ENCODE data around the gene USP54. TPM values are rescaled to one million over a fixed set of nuclear protein-coding genes. Genes with fewer than 3 reads are reported as not detected.

The USP54 gene, protein sequence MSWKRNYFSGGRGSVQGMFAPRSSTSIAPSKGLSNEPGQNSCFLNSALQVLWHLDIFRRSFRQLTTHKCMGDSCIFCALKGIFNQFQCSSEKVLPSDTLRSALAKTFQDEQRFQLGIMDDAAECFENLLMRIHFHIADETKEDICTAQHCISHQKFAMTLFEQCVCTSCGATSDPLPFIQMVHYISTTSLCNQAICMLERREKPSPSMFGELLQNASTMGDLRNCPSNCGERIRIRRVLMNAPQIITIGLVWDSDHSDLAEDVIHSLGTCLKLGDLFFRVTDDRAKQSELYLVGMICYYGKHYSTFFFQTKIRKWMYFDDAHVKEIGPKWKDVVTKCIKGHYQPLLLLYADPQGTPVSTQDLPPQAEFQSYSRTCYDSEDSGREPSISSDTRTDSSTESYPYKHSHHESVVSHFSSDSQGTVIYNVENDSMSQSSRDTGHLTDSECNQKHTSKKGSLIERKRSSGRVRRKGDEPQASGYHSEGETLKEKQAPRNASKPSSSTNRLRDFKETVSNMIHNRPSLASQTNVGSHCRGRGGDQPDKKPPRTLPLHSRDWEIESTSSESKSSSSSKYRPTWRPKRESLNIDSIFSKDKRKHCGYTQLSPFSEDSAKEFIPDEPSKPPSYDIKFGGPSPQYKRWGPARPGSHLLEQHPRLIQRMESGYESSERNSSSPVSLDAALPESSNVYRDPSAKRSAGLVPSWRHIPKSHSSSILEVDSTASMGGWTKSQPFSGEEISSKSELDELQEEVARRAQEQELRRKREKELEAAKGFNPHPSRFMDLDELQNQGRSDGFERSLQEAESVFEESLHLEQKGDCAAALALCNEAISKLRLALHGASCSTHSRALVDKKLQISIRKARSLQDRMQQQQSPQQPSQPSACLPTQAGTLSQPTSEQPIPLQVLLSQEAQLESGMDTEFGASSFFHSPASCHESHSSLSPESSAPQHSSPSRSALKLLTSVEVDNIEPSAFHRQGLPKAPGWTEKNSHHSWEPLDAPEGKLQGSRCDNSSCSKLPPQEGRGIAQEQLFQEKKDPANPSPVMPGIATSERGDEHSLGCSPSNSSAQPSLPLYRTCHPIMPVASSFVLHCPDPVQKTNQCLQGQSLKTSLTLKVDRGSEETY (N-terminal part only)
- polyA plus RNA-seq (2013, experiment 1 of 2) = 27.0 TPM
- polyA plus RNA-seq (2013, experiment 2 of 2) = 28.4 TPM

DNA sequence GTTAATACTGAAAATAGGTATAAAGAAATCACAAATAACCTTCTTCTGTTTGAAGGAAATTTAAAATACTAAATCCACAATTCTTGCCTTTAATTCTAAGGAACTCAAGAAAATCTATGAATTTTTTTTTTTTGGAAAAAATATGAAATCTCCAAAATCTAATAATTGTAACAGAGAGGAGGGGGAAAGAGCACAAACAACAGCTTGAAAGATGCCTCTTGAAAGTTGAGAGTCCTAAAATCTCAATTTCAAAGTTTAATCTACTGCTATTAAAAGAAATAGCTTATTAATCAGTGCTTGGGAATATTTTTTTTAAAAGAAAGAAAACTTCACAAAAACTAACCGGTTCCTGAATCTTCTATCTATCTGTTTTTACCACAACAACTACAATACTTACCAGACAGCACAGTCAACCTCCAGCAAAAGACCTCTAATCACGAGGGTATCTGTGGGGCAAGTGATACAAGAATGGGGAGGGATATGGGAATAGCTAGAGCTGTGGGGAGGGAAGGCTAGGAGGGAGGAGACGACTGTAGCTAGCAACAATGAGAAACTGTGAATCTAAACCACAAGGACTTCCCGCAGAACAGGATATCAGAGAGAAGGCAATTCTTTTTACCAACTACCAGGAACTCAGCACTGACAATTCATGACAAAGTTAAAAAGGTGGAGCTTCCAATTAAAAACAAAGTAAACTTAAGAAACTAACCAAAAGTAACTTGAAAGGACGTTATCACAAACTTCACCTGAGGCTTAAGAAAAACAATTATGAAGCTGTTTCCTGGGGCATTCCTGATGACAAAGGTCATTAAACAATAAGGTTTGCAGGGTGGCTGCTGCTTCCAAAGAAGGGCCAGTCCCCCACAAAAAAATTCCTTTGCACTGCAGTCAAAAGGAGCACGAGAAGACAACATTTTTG lies at the start of gene USP54:
Gene USP54, minus strand, starts transcription at position 462 of the 919 bp plus-strand sequence. CDS start 15,684 bp downstream, outside the sequence.
- no peaks in the 10 kb centered on the region for H3K9me3 ChIP-seq (ENCODE audit: insufficient read depth, low read depth, low read length)
- WGBS = 7% methylated on average over 5 of the region's 6 CpGs
- peak within 1 kb of the TSS; percentile 77 for H3K9ac ChIP-seq (ENCODE audit: low read depth, low read length)
- H3K27me3 ChIP-seq (ENCODE audit: insufficient read depth, low read length) = no peaks in the 10 kb centered on the region
- peak within 1 kb of the TSS; percentile 98 for H3K27ac ChIP-seq (ENCODE audit: low read depth, low read length)
- peaks cover 37% of the 10 kb centered on the region for H3K4me1 ChIP-seq (ENCODE audit: insufficient read depth, low read length)
- H3K36me3 ChIP-seq (ENCODE audit: insufficient read depth, low read length) = no peaks in the 10 kb centered on the region
- H3K4me3 ChIP-seq (ENCODE audit: low read length) = peak within 1 kb of the TSS; percentile 44

DNA sequence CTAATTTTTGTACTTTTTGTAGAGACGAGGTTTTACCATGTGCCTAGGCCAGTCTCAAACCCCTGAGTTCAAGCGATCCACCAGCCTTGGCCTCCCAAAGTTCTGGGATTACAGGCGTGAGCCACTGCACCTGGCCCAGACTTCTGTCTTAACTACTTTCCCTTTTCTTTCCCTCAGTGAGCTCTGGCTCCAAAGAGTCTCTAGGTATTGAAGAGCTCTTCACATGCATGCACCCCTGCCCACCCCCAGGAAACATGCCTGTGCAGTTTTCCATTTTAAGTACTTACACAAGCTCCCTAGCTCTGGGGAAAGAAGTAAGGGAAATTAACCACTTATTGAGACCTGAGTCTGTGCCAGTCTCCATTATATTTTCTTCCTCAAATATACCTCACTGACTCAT lies 48.1 kb upstream of the USP54 start:
- H3K4me1 ChIP-seq (ENCODE audit: insufficient read depth, low read length) = no peaks in the 10 kb centered on the region
- no peak overlapping the region for H3K27ac ChIP-seq (ENCODE audit: low read depth, low read length)
- WGBS = 91% methylated on average over 3 of the region's 3 CpGs
- no peaks in the 10 kb centered on the region for H3K27me3 ChIP-seq (ENCODE audit: insufficient read depth, low read length)
- no peaks in the 10 kb centered on the region for H3K9me3 ChIP-seq (ENCODE audit: insufficient read depth, low read depth, low read length)
- no peak overlapping the region for H3K9ac ChIP-seq (ENCODE audit: low read depth, low read length)
- no peaks in the 10 kb centered on the region for H3K36me3 ChIP-seq (ENCODE audit: insufficient read depth, low read length)
- no peak overlapping the region for H3K4me3 ChIP-seq (ENCODE audit: low read length)

DNA sequence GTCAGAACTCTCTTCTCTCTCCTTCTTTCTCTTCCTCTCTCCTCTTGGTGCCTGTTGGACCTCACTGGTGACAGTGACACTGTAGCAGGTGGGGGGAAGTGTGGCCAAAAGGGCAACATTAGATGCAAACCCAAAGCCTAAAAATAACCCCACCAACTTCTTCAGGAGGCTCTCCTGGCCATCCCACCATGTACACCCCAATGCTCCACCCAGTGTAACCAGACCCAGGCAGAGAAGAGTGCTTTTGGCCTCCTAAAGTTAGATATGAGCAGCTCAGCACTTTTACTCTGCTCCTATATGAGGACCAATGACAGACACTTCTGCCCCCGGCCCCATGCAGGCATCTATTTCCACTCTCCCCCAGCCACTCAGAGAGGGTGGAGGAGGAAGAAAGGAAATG lies 44.6 kb upstream of the USP54 start:
- Histone ChIP-seq H3K4me3 (ENCODE audit: low read length) (no peak overlapping the region), H3K27me3 (ENCODE audit: insufficient read depth, low read length) (no peaks in the 10 kb centered on the region), H3K4me1 (ENCODE audit: insufficient read depth, low read length) (no peaks in the 10 kb centered on the region), H3K9ac (ENCODE audit: low read depth, low read length) (no peak overlapping the region), H3K36me3 (ENCODE audit: insufficient read depth, low read length) (no peaks in the 10 kb centered on the region), H3K9me3 (ENCODE audit: insufficient read depth, low read depth, low read length) (no peaks in the 10 kb centered on the region), H3K27ac (ENCODE audit: low read depth, low read length) (no peak overlapping the region)
- no CpG with 5 or more reads among the region's 1 CpG for WGBS

DNA sequence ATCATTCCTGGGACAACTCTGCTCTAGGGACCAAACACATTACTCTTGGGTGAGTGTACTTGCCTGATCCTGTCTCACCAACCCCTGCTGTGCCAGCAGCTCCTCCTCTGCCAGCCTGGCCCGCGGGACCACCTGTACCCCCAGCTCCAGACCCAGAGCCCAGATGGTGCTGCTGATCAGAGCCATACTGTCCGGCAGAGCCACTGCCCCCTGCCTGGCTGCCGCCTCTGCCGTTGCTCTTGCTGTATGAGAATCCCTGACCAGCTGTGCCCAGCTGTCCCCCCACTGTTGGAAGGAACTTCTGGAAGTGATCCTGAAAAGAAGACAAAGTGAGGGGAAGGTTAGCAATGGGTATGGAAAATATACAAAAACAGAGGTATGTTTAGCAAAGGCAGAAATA lies 43.3 kb upstream of the USP54 start:
- WGBS = 77% methylated on average over 5 of the region's 5 CpGs

DNA sequence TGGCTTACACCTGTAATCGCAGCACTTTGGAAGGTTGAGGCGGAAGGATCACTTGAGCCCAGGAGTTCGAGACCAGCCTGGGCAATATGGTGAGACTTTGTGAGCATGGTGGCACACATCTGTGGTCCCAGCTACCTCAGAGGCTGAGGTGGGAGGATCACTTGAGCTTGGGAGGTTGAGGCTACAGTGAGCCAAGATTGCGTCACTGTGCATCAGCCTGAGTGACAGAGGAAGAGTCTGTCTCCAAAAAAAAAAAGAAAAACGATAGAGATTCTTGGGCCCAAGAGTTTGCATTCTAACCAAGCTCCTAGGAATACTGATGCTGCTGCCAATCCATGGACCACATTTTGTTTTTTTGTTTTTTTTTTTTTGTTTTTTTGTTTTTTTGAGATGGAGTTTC lies 38.0 kb upstream of the USP54 start:
- no peak overlapping the region for H3K9ac ChIP-seq (ENCODE audit: low read depth, low read length)
- no peak overlapping the region for H3K27ac ChIP-seq (ENCODE audit: low read depth, low read length)
- 95% methylated on average over 5 of the region's 5 CpGs for WGBS
- no peaks in the 10 kb centered on the region for H3K9me3 ChIP-seq (ENCODE audit: insufficient read depth, low read depth, low read length)
- no peaks in the 10 kb centered on the region for H3K36me3 ChIP-seq (ENCODE audit: insufficient read depth, low read length)
- H3K27me3 ChIP-seq (ENCODE audit: insufficient read depth, low read length) = no peaks in the 10 kb centered on the region
- no peak overlapping the region for H3K4me3 ChIP-seq (ENCODE audit: low read length)
- H3K4me1 ChIP-seq (ENCODE audit: insufficient read depth, low read length) = peaks cover 6% of the 10 kb centered on the region; the same call in 1 of the 2 replicates

More for the DNA sequence above, 43.3 kb upstream of the USP54 start:
- Histone ChIP-seq H3K4me1 (ENCODE audit: insufficient read depth, low read length) (no peaks in the 10 kb centered on the region), H3K27me3 (ENCODE audit: insufficient read depth, low read length) (no peaks in the 10 kb centered on the region), H3K27ac (ENCODE audit: low read depth, low read length) (no peak overlapping the region), H3K9me3 (ENCODE audit: insufficient read depth, low read depth, low read length) (no peaks in the 10 kb centered on the region), H3K36me3 (ENCODE audit: insufficient read depth, low read length) (no peaks in the 10 kb centered on the region), H3K9ac (ENCODE audit: low read depth, low read length) (no peak overlapping the region), H3K4me3 (ENCODE audit: low read length) (no peak overlapping the region)

DNA sequence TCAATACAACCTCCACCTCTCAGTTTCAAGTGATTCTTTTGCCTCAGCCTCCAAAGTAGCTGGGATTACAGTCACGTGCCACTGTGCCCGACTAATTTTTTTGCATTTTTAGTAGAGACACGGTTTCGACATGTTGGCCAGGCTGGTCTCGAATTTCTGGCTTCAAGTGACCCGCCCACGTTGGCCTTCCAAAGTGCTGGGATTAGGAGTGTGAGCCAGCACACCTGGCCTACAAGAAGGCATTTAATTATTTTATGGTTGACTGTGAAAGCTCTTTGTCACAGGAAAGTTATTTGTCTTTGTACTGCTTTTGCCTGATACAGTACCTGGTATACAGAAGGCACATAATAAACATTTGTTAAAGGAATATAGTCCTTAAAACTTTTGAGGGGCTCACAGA lies 37.3 kb upstream of the USP54 start:
- 81% methylated on average over 7 of the region's 7 CpGs for WGBS
- Histone ChIP-seq H3K27ac (ENCODE audit: low read depth, low read length) (no peak overlapping the region), H3K36me3 (ENCODE audit: insufficient read depth, low read length) (no peaks in the 10 kb centered on the region), H3K27me3 (ENCODE audit: insufficient read depth, low read length) (no peaks in the 10 kb centered on the region), H3K9ac (ENCODE audit: low read depth, low read length) (no peak overlapping the region), H3K4me1 (ENCODE audit: insufficient read depth, low read length) (peaks cover 6% of the 10 kb centered on the region; the same call in 1 of the 2 replicates), H3K9me3 (ENCODE audit: insufficient read depth, low read depth, low read length) (no peaks in the 10 kb centered on the region), H3K4me3 (ENCODE audit: low read length) (no peak overlapping the region)

DNA sequence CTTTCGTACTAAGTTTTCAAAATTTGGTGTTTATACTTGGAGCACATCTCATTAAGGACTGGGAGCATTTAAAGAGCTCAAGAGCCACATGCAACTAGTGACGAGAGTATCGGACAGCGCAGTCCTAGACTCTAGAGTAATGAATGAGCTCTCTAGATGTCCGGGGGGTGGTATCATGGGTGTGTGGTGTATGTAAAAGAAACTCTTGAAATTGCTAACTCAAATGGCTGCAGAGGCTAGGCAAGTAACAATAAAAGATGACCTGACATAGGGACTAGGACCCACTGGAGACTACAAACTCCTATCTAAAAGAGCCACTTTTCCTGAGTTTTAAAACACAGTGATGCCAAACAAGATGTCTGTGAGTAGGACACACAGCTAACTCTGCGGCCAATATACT lies 36.2 kb upstream of the USP54 start:
- peak overlapping the region; percentile 85; the same call in 1 of the 2 replicates for H3K4me3 ChIP-seq (ENCODE audit: low read length)
- H3K9ac ChIP-seq (ENCODE audit: low read depth, low read length) = 0 out of 2 replicates have a peak overlapping the region, but pooled peaks have one; percentile 97
- H3K27me3 ChIP-seq (ENCODE audit: insufficient read depth, low read length) = no peaks in the 10 kb centered on the region
- peaks cover 6% of the 10 kb centered on the region; the same call in 1 of the 2 replicates for H3K4me1 ChIP-seq (ENCODE audit: insufficient read depth, low read length)
- H3K36me3 ChIP-seq (ENCODE audit: insufficient read depth, low read length) = no peaks in the 10 kb centered on the region
- 96% methylated on average over 6 of the region's 6 CpGs for WGBS
- no peak overlapping the region for H3K27ac ChIP-seq (ENCODE audit: low read depth, low read length)
- no peaks in the 10 kb centered on the region for H3K9me3 ChIP-seq (ENCODE audit: insufficient read depth, low read depth, low read length)

DNA sequence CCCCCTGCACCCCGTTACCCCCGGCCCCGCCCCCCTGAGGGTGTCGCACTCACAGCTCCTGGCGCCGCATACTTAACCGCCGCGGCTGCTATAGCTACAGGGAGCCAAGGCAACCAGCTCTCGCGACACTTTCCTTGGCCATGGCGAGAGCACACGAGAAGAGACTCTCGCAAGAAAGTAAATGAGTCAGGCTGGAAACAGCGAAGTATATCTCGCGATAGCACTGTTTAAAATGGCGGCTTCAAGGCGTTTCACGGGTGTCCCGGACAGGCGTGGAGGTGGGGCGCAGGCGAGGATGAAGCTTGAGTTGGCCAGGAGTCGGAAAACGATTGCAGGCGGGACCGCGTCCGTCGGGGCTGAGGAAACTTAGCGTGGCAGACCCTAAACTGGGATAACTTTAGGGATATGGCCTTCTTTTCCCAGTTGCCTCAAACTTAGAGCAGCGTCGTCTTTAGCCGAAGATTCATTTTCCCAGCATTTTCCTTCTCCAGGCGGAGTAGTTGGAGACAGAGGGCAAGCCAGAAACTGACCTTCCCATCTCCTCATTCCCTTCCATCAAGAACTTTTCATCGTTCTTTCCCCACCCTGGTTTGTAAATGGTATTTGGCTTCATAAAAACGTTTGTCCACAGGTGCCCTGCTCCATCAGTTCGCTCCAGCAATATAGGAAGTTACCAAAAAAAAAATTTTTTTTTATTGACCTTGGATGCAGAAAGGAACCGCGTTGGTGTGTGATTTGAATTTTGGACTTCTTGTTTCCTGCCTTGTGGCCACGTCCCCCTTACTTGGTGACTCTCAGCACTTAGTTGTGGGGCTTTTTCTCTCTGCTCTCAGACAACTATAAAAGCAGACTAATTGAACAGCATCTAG lies 35.0 kb upstream of the USP54 start:
- Histone ChIP-seq H3K36me3 (ENCODE audit: insufficient read depth, low read length) (no peaks in the 10 kb centered on the region), H3K9me3 (ENCODE audit: insufficient read depth, low read depth, low read length) (no peaks in the 10 kb centered on the region)
- WGBS = 4% methylated on average over 41 of the region's 42 CpGs

DNA sequence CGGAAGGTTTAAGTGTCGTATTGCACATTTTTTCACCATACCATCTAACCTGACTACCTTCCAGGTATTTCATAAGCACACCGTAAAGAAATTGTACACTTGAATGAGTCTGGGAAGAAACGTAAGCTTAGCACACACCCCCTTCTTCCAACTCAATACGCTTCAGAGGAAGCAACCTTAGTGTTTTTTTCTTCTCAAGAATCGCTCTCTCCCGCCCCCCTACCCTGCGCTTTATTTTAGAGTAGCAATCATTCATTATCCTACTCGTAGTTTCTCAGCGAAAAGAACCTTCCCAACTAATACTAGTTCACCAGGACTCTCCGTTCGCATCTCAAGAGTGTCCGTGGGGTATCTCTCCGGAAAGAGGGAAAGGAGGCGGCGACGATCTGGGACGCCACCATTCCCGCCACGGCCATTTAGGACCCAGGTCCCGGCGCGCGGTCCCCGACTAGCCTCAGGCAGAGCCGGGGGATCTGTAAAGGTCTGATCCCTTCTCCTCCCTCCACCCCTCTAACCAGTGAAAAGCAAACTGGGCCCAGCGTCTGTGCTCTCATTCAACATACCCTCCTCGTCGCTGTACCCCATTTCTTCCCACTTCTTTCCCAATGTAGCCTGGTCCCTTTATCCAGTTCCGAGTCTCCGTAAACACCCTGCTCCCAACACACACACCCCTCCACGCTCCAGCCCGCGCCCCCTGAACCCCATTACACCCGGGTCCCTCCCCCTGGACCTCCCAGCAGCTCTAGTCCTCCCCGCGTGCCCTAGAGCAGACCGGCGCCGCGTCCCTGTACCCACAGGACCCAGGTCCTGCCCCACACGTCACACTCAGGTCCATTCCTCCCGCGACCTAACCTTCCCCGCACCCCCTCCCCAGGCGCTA lies 34.1 kb upstream of the USP54 start:
- Histone ChIP-seq H3K4me1 (ENCODE audit: insufficient read depth, low read length) (peaks cover 6% of the 10 kb centered on the region; the same call in 1 of the 2 replicates), H3K27ac (ENCODE audit: low read depth, low read length) (peak overlapping the region; percentile 87), H3K27me3 (ENCODE audit: insufficient read depth, low read length) (no peaks in the 10 kb centered on the region), H3K9me3 (ENCODE audit: insufficient read depth, low read depth, low read length) (no peaks in the 10 kb centered on the region), H3K9ac (ENCODE audit: low read depth, low read length) (peak overlapping the region; percentile 93), H3K4me3 (ENCODE audit: low read length) (peak overlapping the region; percentile 85), H3K36me3 (ENCODE audit: insufficient read depth, low read length) (no peaks in the 10 kb centered on the region)
- WGBS = under 1% methylated on average over 46 of the region's 46 CpGs

More for the DNA sequence above, 35.0 kb upstream of the USP54 start:
- H3K4me1 ChIP-seq (ENCODE audit: insufficient read depth, low read length) = peaks cover 6% of the 10 kb centered on the region; the same call in 1 of the 2 replicates
- peak overlapping the region; percentile 97 for H3K9ac ChIP-seq (ENCODE audit: low read depth, low read length)
- H3K27ac ChIP-seq (ENCODE audit: low read depth, low read length) = peak overlapping the region; percentile 87
- H3K27me3 ChIP-seq (ENCODE audit: insufficient read depth, low read length) = no peaks in the 10 kb centered on the region
- peak overlapping the region; percentile 85 for H3K4me3 ChIP-seq (ENCODE audit: low read length)

All from HUES64 (cell line).